ENCODE results near the gene TLE2.
"Not testable (repeated sequence)": the region's sequence is repeated elsewhere in the genome, so short reads cannot be mapped to it uniquely, and the experiment has no call there.

The TLE2 gene

GRCh38 chr19:3057275-3057714 lies 28.2 kb upstream of the TLE2 start:
- no peak overlapping the region for H3K4me3 ChIP-seq (ENCODE audit: low read length)
- DNase-seq (ENCODE audit: low read depth, low spot score): no peak

DNA sequence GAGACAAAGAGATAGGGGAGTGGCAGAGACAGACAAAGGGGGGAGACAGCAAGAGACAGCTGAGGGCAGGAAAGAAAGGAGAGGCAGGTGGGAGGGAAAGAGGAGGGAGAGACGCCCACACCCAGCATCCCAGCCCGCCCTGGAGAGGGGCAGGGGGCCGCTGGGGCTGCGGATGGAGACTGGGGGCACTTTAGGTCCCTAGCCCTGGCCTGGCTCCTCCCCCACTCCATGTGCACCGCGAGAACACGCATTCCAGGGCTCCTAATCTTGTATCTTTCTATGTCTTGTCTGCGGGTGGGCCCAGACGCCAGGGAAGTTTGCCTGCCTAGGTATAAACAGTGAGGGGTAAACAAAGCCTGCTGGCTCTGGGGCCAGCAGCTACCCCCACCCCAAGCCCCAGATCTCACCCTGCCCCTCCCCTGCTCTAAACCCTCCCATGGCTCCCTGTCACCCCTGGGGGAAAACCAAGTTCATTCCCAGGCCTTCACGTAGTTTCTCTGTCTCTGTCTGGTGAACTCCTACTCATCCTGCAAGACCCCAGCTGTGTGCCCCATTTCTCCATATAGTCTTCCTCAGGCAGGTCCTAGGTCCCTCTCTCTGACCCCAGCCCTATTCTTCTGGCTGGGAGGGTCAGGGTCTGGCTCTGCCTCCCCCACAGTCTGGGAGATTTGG lies 27.5 kb upstream of the TLE2 start:
- DNase-seq (ENCODE audit: low read depth, low spot score): no peak
- no peak overlapping the region for H3K4me3 ChIP-seq (ENCODE audit: low read length)

GRCh38 chr19:3055741-3056416 lies 26.8 kb upstream of the TLE2 start:
- no peak for DNase-seq (ENCODE audit: low read depth, low spot score)
- no peak overlapping the region for H3K4me3 ChIP-seq (ENCODE audit: low read length)

DNA sequence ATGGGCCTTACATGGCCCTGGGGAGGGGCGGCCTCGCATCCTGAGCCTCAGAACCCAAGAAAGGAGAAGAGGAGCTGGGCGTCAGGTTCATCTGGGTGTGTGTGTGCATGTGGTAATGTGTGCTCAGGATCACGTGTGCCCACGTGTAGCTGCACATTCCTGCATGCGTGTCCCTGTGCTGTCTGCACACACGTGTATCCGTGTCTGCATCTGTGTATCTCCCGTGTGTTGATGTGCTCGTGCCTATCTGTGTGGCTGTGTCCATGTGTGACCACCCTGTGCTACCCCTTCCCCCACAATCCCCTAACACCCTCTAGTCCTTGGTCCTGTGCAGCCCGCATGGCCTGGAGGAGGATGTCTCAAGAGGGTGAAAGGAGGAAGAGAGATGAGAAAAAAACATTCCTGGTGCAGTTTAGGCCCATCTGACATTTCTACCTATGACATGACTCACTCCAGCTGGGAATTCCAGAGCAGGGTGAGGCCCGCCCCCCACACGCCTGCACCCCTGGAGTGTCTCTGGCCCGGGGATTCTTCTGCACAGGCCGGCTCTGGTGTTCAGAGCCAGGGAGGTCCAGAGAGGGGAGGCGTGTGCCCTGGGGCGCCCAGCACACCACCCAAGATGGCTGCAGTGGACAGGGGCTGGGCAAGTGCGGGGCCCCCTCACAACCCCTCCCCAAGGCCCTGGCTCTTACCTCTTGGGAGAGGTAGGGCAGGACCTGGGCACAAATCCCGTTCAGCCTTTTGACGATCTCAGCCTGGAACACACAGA lies 26.1 kb upstream of the TLE2 start:
- DNase-seq (ENCODE audit: low read depth, low spot score): no peak
- no peak overlapping the region for H3K4me3 ChIP-seq (ENCODE audit: low read length)

GRCh38 chr19:3054265-3054971 lies 25.3 kb upstream of the TLE2 start:
- H3K4me3 ChIP-seq (ENCODE audit: low read length): no peak overlapping the region
- DNase-seq (ENCODE audit: low read depth, low spot score): no peak

DNA sequence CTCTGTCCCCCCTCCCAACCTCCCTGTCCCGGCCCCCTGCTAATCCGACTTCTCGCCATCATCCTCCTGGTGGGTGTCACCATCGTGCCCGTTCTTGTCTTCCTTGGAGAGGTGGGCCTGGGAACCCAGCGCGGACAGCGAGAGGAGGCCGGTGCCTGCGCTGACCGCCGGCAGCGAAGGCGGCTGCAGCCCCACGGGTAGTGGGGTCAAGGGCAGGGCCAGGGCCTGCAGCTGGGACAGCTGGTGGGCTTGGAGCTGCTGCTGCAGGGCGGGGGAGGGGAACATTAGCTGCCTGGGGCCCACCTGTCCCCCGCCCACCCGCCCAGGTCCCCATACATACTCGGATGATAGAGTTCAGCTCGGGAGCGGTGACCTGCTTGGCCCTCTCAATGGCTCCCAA lies 24.7 kb upstream of the TLE2 start:
- no peak for DNase-seq (ENCODE audit: low read depth, low spot score)
- H3K4me3 ChIP-seq (ENCODE audit: low read length): no peak overlapping the region

DNA sequence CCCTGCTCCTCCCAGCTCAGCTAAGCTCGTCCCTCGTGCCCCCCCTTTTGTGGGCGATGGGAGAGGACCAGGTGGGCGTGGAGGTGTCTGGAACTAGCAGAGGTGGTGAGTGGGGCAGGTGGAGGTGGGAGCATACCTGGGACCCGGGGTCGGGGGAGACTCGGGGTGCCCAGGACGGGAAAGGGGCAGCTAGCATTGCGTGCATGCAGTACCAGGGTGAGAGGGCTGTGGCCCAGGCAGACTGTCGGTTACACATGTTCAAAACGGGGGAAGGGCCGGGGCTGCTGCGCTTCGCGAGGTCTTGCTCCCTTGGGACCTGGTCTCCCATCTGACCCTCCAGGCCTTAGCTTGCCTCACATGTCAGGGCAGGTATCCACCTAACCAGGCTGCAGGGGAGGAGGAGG lies 24.1 kb upstream of the TLE2 start:
- no peak for DNase-seq (ENCODE audit: low read depth, low spot score)
- H3K4me3 ChIP-seq (ENCODE audit: low read length): no peak overlapping the region

DNA sequence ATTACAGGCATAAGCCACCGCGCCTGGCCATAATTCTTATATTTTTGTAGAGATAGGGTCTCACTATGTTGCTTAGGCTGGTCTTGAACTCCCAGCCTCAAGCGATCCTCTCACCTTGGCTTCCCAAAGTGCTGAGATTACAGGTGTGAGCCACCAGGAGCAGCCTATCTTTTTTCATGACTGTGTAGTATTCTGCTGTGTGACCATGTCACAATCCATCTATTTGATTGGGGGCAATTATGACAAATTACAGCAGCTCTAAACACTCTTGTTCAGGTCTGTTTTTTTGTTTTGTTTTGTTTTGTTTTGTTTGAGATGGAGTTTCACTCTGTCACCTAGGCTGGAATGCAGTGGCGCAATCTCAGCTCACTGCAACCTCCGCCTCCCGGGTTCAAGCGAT lies 20.9 kb upstream of the TLE2 start:
- not testable (repeated sequence) for H3K4me3 ChIP-seq (ENCODE audit: low read length); DNase-seq (ENCODE audit: low read depth, low spot score)

DNA sequence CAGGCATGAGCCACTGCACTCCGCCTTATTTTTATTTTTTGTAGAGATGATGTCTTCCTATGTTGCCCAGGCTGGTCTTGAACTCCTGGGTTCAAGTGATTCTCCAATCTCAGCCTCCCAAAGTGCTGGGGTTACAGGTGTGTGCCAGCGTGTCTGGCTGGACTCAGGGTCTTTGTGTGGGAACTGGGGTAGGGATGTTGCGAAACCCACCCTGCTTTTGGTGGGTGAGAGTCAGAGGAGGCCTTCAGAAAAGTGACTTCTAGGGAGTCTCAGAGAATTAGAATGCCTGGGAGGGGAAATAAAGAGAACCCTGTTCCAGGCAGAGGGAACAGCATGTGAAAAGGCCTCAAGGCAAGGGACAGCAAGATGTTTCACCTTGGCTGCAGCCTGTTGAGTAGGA lies 20.0 kb upstream of the TLE2 start:
- no peak overlapping the region for H3K4me3 ChIP-seq (ENCODE audit: low read length)
- no peak for DNase-seq (ENCODE audit: low read depth, low spot score)

DNA sequence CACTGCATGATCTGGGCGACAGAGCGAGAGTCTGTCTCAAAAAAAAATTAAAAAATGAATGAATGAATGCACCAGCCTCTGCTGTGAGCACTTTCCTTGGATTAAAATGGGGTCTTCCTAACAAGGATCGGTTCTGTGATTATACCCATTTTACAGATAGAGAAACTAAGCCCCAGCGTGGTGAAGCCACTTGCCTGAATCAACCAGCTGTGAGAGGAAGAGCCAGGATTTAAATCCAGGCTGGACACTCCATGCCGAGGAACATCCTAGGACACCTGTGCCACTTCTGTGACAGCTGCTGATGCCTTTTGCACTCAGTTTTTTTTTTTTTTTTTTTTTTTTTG lies 19.1 kb upstream of the TLE2 start:
- DNase-seq (ENCODE audit: low read depth, low spot score): no peak
- H3K4me3 ChIP-seq (ENCODE audit: low read length): no peak overlapping the region

DNA sequence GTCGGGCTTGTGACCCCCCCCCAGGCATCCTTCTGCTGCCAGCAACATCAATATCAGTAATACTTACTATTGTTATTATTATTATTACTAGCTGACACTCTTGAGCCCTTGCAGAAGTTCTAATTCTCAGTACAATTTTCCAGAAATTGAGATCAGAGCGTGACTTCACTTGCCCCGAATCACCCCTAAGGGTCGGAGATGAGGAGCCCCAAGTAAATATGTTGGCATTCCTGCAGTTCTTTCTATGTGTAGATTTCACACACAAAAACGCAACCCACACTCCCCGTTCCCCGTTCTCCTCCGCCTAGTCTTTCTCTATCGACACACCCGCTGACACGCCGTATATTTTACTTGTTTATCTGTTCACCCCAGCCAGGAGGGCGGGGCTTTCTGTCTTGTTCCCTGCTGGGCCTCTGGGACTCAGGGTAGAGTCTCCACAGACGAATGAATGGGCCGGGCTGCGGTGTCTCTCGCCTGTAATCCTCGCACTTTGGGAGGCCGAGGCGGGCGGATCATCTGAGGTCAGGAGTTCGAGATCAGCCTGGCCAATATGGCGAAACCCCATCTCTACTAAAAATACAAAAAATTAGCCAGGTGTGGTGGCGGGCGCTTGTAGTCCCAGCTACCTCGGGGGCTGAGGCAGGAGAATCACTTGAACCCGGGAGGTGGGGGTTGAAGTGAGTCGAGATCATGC lies 18.6 kb upstream of the TLE2 start:
- no peak for DNase-seq (ENCODE audit: low read depth, low spot score)
- H3K4me3 ChIP-seq (ENCODE audit: low read length): peak overlapping the region; percentile 20

- H3K4me3 ChIP-seq (ENCODE audit: low read length): peak overlapping the region; percentile 20
- DNase-seq (ENCODE audit: low read depth, low spot score): no peak
Observed at GRCh38 chr19:3046698-3047495, 17.8 kb upstream of the TLE2 start.

DNA sequence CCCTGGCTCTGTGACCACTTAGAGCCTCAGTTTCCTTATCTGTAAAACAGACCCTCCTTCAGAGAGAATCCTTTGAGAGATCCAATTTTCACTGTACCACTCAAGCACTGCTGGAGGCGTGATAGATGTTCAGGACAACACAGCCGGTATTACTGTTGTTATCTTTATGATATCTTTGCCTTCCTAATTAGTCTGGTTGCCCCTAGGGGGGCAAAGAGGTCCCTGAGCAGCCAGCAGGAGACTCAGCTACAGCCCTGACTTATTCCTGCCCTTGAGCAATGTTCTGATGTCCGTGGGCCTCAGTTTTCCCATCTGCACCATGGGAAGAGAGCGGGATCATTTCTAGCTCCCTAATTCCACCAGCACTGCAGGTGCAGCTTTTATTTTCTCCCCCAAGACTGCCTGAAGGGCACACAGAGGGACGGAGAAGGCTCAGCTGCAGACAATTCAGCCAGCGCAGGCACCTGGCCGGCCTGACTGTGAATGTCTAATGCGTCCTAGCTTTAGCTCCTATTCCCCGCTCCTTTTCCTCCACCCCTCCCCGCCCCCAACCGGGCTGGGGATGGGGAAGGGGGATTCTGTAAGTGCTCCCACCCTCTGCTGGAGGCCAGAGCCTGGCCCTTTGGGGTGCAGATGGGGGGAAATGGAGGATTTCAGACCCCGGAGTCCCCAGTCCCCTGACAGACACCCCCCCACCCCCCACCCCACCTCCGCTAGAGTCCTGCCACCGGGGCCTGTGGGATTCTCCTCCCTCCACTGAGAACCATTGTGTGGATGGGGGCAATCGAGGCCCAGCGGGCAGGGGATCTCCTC lies 17.0 kb upstream of the TLE2 start:
- no peak overlapping the region for H3K4me3 ChIP-seq (ENCODE audit: low read length)
- DNase-seq (ENCODE audit: low read depth, low spot score): no peak

- DNase-seq (ENCODE audit: low read depth, low spot score): no peak
- no peak overlapping the region for H3K4me3 ChIP-seq (ENCODE audit: low read length)
Observed at GRCh38 chr19:3045191-3045590, 16.1 kb upstream of the TLE2 start.

DNA sequence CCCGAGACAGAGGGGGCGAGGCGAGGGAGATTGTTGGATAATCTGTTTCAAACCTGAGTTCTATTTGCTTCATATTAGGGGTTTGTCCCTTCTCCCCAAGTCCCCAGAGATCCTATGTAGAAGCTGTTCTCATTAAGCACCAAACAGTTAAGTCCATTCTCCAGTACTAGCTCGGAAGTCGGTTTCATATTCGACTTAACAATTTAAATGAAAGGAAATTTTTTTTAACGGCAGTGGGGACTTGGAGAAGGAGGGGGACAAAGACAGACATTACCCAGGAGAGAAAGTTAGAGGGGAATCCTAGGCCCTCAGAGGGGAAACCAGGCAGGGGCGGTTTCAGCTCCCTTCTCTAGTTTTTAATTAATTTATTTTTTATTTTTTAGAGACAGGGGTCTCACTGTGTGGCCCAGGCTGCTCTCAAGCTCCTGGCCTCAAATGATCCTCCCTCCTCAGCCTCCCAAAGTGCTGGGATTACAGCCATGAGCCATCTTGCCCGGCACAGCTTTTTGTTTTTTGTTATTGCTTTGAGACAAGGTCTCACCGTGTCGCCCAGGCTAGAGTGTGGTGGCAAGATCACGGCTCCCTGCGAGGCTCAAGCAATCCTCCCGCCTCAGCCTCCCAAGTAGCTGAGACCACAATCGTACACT lies 13.7 kb upstream of the TLE2 start:
- DNase-seq (ENCODE audit: low read depth, low spot score): no peak
- no peak overlapping the region for H3K4me3 ChIP-seq (ENCODE audit: low read length)

- H3K4me3 ChIP-seq (ENCODE audit: low read length): no peak overlapping the region
- no peak for DNase-seq (ENCODE audit: low read depth, low spot score)
Observed at GRCh38 chr19:3041761-3042620, 12.9 kb upstream of the TLE2 start.

Measured in Jurkat, Clone E6-1 (cell line).